Body of pancreas (tissue), 4 donors: Measurements from ENCODE around the gene MRPL14. TPM values are rescaled to one million over a fixed set of nuclear protein-coding genes. Genes with fewer than 3 reads are reported as not detected.

Source experiments
- ATAC-seq: fragments of 150-250 bp; one replicate; pipeline ENCODE4 v1.9.1; 2016
- DNase-seq, 4 donors: peaks; one replicate each; pipeline ENCODE4 v3.0.0-alpha.2; 2019
- H3K27ac ChIP-seq, 4 donors: fragments of 200-600 bp; sonication (generic); 1 replicate in 3 of 4; 2 replicates in 1 of 4; pipeline versions ENCODE4 v1.5.1 to v1.6.1; 2016 to 2019; ENCODE audit warnings: mild to moderate bottlenecking in 1 of 4, mixed read lengths in 1 of 4, moderate library complexity in 1 of 4
- H3K27me3 ChIP-seq, 2 donors: fragments of 200-600 bp; sonication (generic); one replicate each; pipeline ENCODE4 v1.6.0; 2016; ENCODE audit warnings: mild to moderate bottlenecking in 1 of 2
- H3K36me3 ChIP-seq, 2 donors: fragments of 200-600 bp; sonication (generic); replicated peaks in 1 of 2; 2 replicates each; pipeline ENCODE4 v1.5.1; 2016; ENCODE audit warnings: low read depth in 2 of 2; ENCODE audit not compliant: insufficient read depth in 1 of 2
- H3K4me1 ChIP-seq: fragments of 200-600 bp; sonication (generic); one replicate; pipeline ENCODE4 v1.6.0; 2016
- H3K4me3 ChIP-seq, 2 donors: fragments of 200-600 bp; sonication (generic); 1 replicate in 1 of 2; 2 replicates in 1 of 2; pipeline ENCODE4 v1.5.1; 2016 to 2019
- H3K9me3 ChIP-seq, 3 donors: fragments of 200-600 bp; sonication (generic); 1 replicate in 2 of 3; 2 replicates in 1 of 3; pipeline ENCODE4 v1.5.1; 2016
- CTCF ChIP-seq, 7 experiments: fragments of 450-650 bp in 4 of 7; fragments of 200-600 bp in 3 of 7; sonication (generic) in 3 of 7; IDR thresholded peaks; one replicate each; pipeline ENCODE4 v1.5.1; 2016 to 2019; ENCODE audit warnings: antibody characterized with exemption in 7 of 7
- POLR2A ChIP-seq, 3 donors: fragments of 450-650 bp; IDR thresholded peaks; one replicate each; pipeline ENCODE4 v1.6.1; 2016; ENCODE audit warnings: antibody characterized with exemption in 3 of 3, mild to moderate bottlenecking in 2 of 3
- WGBS, 2 donors: methylation state at CpG; one replicate each; pipeline ENCODE4 v1.1.5; 2017; 5-methylcytosine and 5-hydroxymethylcytosine counted together
- intact Hi-C: fragments of 100-400 bp; cut with DNase I; formaldehyde crosslinking; loops from one replicate; pipeline ENCODE4 v1.15.1; 2023
- total RNA-seq, 2 donors: library from RNA; depleted of rRNA; stranded (reverse); fragments of >200 nt; gene quantifications; one replicate each; pipeline ENCODE4 v1.1.0, GENCODE V29; 2016

MRPL14 gene
- total RNA-seq, 2 donors from 2014 or later: 14.8 to 20.8 TPM

GRCh38 chr6:44071670-44072451, 55.4 kb downstream of the MRPL14 start:
- Histone ChIP-seq H3K4me1 (peaks cover 32% of the 10 kb centered on the region), H3K9me3 (no peaks in the 10 kb centered on the region), H3K27me3 (no peaks in the 10 kb centered on the region), H3K4me3 (no peak overlapping the region), H3K27ac (peak overlapping the region in 3 of 4 donors; percentile 50 to 75 (median 51)), H3K36me3 (no peaks in the 10 kb centered on the region)
- WGBS, 2 donors: 86 to 91% methylated on average over 8 of the region's 8 CpGs
- intact Hi-C loops: loop anchor here (10.0 kb wide), 1 partner anchor 117 kb away; no protein-coding TSS in a partner anchor
- TF ChIP-seq POLR2A (IDR thresholded peaks at IDR 0.05) (no peak), CTCF (IDR thresholded peaks at IDR 0.05) (no peak)
- DNase-seq (no peak), ATAC-seq (no peak)

GRCh38 chr6:44068607-44069296, 58.5 kb downstream of the MRPL14 start:
- intact Hi-C loops: no loop called here
- Histone ChIP-seq H3K4me3 (no peak overlapping the region), H3K4me1 (peaks cover 11% of the 10 kb centered on the region), H3K27ac (no peak overlapping the region), H3K27me3 (no peaks in the 10 kb centered on the region), H3K36me3 (no peaks in the 10 kb centered on the region), H3K9me3 (no peaks in the 10 kb centered on the region)
- ATAC-seq (no peak), DNase-seq (no peak)
- TF ChIP-seq CTCF (IDR thresholded peaks at IDR 0.05) (no peak), POLR2A (IDR thresholded peaks at IDR 0.05) (no peak)
- WGBS, 2 donors: 73 to 85% methylated on average over 5 of the region's 5 CpGs

- 75 to 84% methylated on average over 4 to 7 of the region's 7 CpGs for WGBS, 2 donors
- no peaks in the 10 kb centered on the region for H3K9me3 ChIP-seq
- TF ChIP-seq CTCF (IDR thresholded peaks at IDR 0.05) (no peak), POLR2A (IDR thresholded peaks at IDR 0.05) (no peak)
- no peak for DNase-seq
- H3K27me3 ChIP-seq: no peaks in the 10 kb centered on the region
- no peak overlapping the region for H3K27ac ChIP-seq
- no peak for ATAC-seq
- intact Hi-C loops: no loop called here
- peaks cover 1% of the 10 kb centered on the region for H3K4me1 ChIP-seq
- no peaks in the 10 kb centered on the region for H3K36me3 ChIP-seq
- H3K4me3 ChIP-seq: no peak overlapping the region
These were observed 59.8 kb downstream of the MRPL14 start for GRCh38 chr6:44067173-44068139.

- Histone ChIP-seq H3K4me1 (no peaks in the 10 kb centered on the region), H3K27ac (no peak overlapping the region), H3K36me3 (no peaks in the 10 kb centered on the region), H3K4me3 (no peak overlapping the region), H3K9me3 (no peaks in the 10 kb centered on the region), H3K27me3 (no peaks in the 10 kb centered on the region)
- ATAC-seq (no peak), DNase-seq (no peak)
- TF ChIP-seq POLR2A (IDR thresholded peaks at IDR 0.05) (no peak), CTCF (IDR thresholded peaks at IDR 0.05) (no peak)
- intact Hi-C loops: no loop called here
- WGBS, 2 donors: 80 to 100% methylated on average over 1 to 6 of the region's 6 CpGs
These were observed 60.7 kb downstream of the MRPL14 start for GRCh38 chr6:44066394-44067172.
